Measurements from ENCODE around the gene PCSK1N.

DNA sequence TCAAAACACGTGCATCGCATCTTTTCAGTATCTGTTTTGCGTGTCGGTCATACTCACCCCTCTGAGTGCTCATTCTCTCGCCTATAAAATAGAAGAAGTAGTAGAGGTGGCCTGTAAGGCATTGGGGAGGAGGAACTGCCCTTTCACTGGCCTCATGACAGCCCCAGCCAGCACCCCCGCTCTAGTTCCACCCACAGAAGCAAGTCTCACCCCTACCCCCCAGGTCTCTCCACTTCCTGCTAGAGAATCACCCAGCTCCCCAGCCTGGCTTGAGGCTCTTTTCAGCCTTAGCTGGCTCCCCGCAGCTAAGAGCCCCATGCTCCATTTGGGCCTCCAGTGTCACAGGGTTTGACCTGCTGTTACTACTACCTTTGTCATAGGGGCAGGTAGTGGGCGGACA is 21.8 kb downstream of the PCSK1N start:
- TF ChIP-seq, protein P1, sequence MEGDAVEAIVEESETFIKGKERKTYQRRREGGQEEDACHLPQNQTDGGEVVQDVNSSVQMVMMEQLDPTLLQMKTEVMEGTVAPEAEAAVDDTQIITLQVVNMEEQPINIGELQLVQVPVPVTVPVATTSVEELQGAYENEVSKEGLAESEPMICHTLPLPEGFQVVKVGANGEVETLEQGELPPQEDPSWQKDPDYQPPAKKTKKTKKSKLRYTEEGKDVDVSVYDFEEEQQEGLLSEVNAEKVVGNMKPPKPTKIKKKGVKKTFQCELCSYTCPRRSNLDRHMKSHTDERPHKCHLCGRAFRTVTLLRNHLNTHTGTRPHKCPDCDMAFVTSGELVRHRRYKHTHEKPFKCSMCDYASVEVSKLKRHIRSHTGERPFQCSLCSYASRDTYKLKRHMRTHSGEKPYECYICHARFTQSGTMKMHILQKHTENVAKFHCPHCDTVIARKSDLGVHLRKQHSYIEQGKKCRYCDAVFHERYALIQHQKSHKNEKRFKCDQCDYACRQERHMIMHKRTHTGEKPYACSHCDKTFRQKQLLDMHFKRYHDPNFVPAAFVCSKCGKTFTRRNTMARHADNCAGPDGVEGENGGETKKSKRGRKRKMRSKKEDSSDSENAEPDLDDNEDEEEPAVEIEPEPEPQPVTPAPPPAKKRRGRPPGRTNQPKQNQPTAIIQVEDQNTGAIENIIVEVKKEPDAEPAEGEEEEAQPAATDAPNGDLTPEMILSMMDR (IDR thresholded peaks at IDR 0.05; ENCODE audit: low read depth, low read length) = no peak
- TF ChIP-seq POLR2A (IDR thresholded peaks at IDR 0.05; ENCODE audit: extremely low read depth, insufficient read length) = no peak
- TF ChIP-seq MYC (IDR thresholded peaks at IDR 0.05; ENCODE audit: low read depth, low read length) = no peak
- TF ChIP-seq, protein P2, sequence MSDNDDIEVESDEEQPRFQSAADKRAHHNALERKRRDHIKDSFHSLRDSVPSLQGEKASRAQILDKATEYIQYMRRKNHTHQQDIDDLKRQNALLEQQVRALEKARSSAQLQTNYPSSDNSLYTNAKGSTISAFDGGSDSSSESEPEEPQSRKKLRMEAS (IDR thresholded peaks at IDR 0.05; ENCODE audit: low read depth, low read length) = no peak
